H7 (cell line): ENCODE data around the gene DMXL2. TPM values are rescaled to one million over a fixed set of nuclear protein-coding genes. Genes with fewer than 3 reads are reported as not detected.
"Not testable (repeated sequence)": the region's sequence is repeated elsewhere in the genome, so short reads cannot be mapped to it uniquely, and the experiment has no call there.

Source experiments
- DNase-seq: peaks from one replicate; pipeline ENCODE4 v3.0.0; 2012
- H3K27me3 ChIP-seq: 2 replicates; pipeline ENCODE4 v1.6.0; 2011; ENCODE audit warnings: mild to moderate bottlenecking, low read length; ENCODE audit not compliant: control insufficient read depth, insufficient read depth
- H3K36me3 ChIP-seq: replicated peaks from 2 replicates; pipeline ENCODE4 v1.5.1; 2011; ENCODE audit warnings: low read length; ENCODE audit not compliant: control insufficient read depth, insufficient read depth
- H3K4me3 ChIP-seq: 2 replicates; pipeline ENCODE4 v1.5.1; 2011; ENCODE audit warnings: low read depth, mild to moderate bottlenecking, control low read depth, low read length, moderate library complexity; ENCODE audit not compliant: insufficient read depth
- total RNA-seq: library from RNA; depleted of rRNA; stranded (reverse); fragments of >200 nt; shearing (Covaris generic); gene quantifications from 2 replicates; pipeline ENCODE4 v1.2.3, GENCODE V29; 2014

Gene DMXL2
- total RNA-seq, 1 experiment from 2014 or later = 17.1 TPM

DNA sequence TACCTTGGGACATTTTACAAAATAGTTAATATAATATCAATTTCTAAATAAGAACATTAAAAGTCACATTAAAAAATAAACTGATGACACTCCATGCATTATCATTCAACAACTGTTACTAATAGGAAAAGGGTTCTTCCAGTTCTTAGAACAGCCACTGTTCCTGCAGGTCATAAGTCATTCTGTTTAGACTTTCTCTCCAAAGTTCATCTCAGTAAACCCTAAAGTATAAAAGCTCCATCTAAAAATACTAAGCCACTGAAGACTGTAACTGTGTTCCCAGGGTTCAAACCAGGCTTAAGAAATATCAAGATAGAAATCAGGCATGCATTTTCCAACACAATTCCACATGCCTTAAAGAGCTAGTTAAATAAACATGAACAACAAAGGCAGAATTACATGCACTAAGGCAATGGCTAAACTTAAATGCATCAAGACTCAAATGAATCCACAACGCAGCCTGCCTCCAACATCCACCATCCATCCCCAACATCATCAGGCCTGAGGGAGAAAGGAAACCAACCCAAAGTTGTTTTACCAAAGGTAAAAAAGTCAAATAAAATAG lies 46.2 kb downstream of the DMXL2 start:
- no peak overlapping the region for H3K4me3 ChIP-seq
- H3K27me3 ChIP-seq = no peaks in the 10 kb centered on the region
- no peak for DNase-seq
- H3K36me3 ChIP-seq = no peaks in the 10 kb centered on the region

DNA sequence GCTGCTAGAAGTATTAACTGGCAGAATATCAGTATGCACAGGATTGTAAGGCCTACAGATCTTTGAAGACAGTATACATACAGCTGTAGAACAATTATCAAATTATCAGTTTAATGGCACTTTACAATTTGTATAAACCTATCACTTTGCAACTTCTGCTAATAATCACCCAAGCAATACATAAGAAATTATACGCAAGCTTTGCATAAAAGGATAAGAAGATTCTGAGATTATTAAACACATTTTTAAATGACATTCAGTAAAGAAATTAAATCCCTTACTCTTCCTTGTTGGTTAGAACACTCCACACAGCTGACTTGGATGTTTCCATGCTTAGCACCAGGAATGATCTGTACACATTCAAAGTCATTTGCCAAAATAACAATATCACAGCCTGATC lies 46.8 kb downstream of the DMXL2 start:
- no peaks in the 10 kb centered on the region for H3K36me3 ChIP-seq
- no peak for DNase-seq
- no peak overlapping the region for H3K4me3 ChIP-seq
- H3K27me3 ChIP-seq = no peaks in the 10 kb centered on the region

GRCh38 chr15:51573352-51573751 lies 49.2 kb downstream of the DMXL2 start:
- not testable (repeated sequence) for H3K36me3 ChIP-seq, H3K4me3 ChIP-seq, H3K27me3 ChIP-seq, DNase-seq

DNA sequence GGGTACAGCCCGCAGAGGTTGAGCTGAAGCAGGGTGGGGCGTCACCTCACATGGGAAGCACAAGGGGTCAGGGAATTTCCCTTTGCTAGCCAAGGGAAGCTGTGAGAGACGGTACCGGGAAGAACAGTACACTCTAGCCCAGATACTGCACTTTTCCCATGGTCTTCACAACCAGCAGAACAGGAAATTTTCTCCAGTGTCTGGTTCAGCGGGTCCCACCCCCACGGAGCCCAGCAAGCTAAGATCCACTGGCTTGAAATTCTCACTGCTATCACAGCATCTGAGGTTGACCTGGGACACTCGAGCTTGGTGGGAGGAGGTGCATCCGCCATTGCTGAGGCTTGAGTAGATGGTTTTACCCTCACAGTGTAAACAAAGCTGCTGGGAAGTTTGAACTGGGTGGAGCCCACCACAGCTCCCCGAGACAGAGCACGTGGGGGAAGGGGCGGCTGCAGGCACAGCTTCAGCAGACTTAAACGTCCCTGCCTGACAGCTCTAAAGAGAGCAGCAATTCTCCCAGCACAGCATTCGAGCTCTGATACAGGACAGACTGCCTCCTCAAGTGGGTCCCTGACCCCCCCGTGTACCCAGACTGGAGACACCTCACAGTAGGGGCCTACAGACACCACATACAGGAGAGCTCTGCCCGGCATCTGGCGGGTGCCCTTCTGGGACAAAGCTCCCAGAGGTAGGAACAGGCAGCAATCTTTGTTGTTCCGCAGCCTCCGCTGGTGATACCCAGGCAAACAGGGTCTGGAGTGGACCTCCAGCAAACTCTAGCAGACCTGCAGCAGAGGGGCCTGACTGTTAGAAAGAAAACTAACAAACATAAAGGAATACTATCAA lies 53.4 kb downstream of the DMXL2 start:
- not testable (repeated sequence) for DNase-seq, H3K27me3 ChIP-seq, H3K4me3 ChIP-seq, H3K36me3 ChIP-seq

- Histone ChIP-seq H3K27me3 (no peaks in the 10 kb centered on the region), H3K36me3 (no peaks in the 10 kb centered on the region)
- peak; percentile 25 for DNase-seq
Measured at GRCh38 chr15:51561271-51561670, 61.3 kb downstream of the DMXL2 start.

GRCh38 chr15:51558876-51559275 lies 63.7 kb downstream of the DMXL2 start:
- Histone ChIP-seq H3K27me3 (no peaks in the 10 kb centered on the region), H3K36me3 (no peaks in the 10 kb centered on the region), H3K4me3 (no peak overlapping the region)
- no peak for DNase-seq

More at GRCh38 chr15:51561271-51561670, 61.3 kb downstream of the DMXL2 start:
- H3K4me3 ChIP-seq = no peak overlapping the region

GRCh38 chr15:51558411-51558810 lies 64.2 kb downstream of the DMXL2 start:
- no peak overlapping the region for H3K4me3 ChIP-seq
- no peaks in the 10 kb centered on the region for H3K27me3 ChIP-seq
- H3K36me3 ChIP-seq = no peaks in the 10 kb centered on the region
- DNase-seq = no peak

DNA sequence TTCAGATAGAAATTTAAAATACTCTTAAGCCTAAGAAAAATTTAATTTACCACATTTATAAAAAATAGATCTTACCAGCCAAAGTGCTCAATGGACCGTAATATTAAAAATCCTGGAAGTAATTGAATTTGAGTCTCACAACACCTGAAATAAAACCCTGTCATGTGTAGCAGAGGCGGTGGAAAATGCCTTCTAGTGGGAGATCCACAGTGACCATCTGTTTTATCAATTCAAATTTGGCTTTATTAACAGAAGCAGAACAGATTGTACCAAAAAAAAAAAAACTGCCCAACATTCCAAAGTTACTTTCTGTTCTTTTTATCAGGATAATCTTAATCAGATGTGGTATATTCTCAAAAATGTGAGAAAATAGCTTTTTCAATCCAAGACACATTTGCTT lies 71.7 kb downstream of the DMXL2 start:
- no peak overlapping the region for H3K4me3 ChIP-seq
- DNase-seq = no peak
- no peaks in the 10 kb centered on the region for H3K27me3 ChIP-seq
- H3K36me3 ChIP-seq = no peaks in the 10 kb centered on the region

DNA sequence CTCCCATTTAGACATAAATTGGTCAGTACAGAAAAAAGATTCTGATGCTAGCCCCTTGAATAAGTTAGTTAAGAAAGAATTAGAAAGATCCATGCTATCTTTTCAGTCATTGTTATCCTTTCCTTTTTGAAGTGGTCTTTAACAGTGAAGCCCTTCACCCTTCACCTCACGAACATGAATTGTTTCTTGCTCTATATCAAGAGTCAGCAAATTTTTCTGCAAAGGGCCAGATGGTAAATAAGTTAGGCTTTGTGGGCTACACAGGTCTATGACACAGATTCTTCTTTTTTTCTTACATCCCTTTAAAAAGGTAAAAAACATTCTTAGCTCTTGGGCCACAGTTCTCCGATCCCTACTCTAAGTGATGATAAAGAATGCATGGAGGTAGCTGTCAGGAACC lies 74.9 kb downstream of the DMXL2 start:
- H3K27me3 ChIP-seq = no peaks in the 10 kb centered on the region
- DNase-seq = no peak
- H3K4me3 ChIP-seq = no peak overlapping the region
- H3K36me3 ChIP-seq = no peaks in the 10 kb centered on the region

GRCh38 chr15:51536965-51537574 lies 85.5 kb downstream of the DMXL2 start:
- Histone ChIP-seq H3K4me3 (no peak overlapping the region), H3K36me3 (no peaks in the 10 kb centered on the region), H3K27me3 (no peaks in the 10 kb centered on the region)
- peak; percentile 9 for DNase-seq

DNA sequence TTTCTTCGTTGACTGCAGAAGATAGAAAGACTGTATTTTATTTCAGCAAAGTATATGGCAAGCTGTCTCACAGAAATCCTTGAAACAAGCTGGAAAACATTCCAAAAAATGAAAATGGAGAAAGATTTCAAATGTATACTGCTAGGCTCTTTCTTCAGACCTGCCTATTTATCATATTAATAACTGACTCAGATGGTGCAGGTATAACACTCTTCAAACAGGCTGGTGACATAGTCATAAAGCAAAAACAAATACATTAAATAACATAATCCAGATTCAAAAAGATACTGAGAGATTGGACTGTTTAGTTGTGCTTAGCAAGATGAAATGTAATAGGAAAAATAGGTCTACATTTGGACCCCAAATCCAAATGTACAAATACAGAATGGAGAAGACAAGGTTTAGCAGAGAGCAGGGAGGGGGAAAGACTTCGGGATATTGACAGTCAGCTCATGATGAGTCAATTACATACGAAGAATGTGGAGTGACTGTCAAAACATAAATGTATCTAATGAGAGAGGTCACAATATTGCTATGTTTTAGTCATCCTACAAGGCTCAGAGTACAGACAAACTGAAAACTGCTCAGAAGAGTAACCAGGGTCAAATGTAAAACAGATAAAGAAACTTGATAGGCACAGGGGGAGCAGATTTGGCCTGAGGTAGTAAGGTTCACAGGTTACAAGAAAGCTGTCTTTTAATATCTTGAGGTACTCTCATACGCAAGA lies 88.7 kb downstream of the DMXL2 start:
- Histone ChIP-seq H3K4me3 (no peak overlapping the region), H3K27me3 (no peaks in the 10 kb centered on the region), H3K36me3 (no peaks in the 10 kb centered on the region)
- DNase-seq = no peak

GRCh38 chr15:51526955-51527354 lies 95.6 kb downstream of the DMXL2 start:
- Histone ChIP-seq H3K27me3 (no peaks in the 10 kb centered on the region), H3K4me3 (no peak overlapping the region), H3K36me3 (no peaks in the 10 kb centered on the region)
- no peak for DNase-seq

GRCh38 chr15:51524376-51524775 lies 98.2 kb downstream of the DMXL2 start:
- Histone ChIP-seq H3K27me3 (no peaks in the 10 kb centered on the region), H3K4me3 (no peak overlapping the region), H3K36me3 (no peaks in the 10 kb centered on the region)
- no peak for DNase-seq

DNA sequence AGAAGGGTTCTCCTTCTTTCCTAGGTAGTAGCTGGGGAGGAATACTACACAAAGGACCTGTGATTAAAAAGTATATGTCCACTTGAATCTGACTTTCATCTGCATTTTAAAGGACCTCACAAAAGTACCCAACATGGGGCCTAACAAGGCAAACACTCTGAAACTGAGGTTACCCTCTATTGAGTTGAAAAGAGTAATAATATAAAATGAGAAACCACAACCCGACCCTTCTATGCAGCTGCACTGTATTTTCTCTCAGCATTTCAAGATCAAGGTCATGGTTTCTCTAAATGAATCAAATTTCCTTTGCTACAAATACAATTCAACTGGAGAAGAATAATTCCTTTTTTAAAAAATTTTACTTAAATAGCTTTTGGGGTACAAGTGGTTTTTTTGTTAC lies 106.3 kb downstream of the DMXL2 start:
- no peaks in the 10 kb centered on the region for H3K36me3 ChIP-seq
- no peak overlapping the region for H3K4me3 ChIP-seq
- no peaks in the 10 kb centered on the region for H3K27me3 ChIP-seq
- DNase-seq = no peak

- H3K4me3 ChIP-seq = no peak overlapping the region
- DNase-seq = no peak
- H3K27me3 ChIP-seq = no peaks in the 10 kb centered on the region
- H3K36me3 ChIP-seq = no peaks in the 10 kb centered on the region
Measured at GRCh38 chr15:51505251-51505650, 117.3 kb downstream of the DMXL2 start.
